GM18873 (cell line): ENCODE data around the gene FLOT1.

ENCODE experiments used
- ATAC-seq: cut with Tn5 transposase; IDR thresholded peaks from one replicate; pipeline ENCODE4 v1.9.1; 2021; ENCODE audit warnings: mild to moderate bottlenecking, moderate library complexity, moderate number of reproducible peaks; ENCODE audit not compliant: unreplicated experiment, low FRiP score

FLOT1 gene

GRCh38 chr6:30683183-30683979 is 59.1 kb downstream of the FLOT1 start:
- no peak for ATAC-seq

- ATAC-seq: peak; percentile 37
These were observed 60.1 kb downstream of the FLOT1 start for GRCh38 chr6:30682143-30683117.

- no peak for ATAC-seq
These were observed 60.7 kb downstream of the FLOT1 start for GRCh38 chr6:30681766-30682142.

GRCh38 chr6:30679765-30680535 is 62.5 kb downstream of the FLOT1 start:
- ATAC-seq: no peak

- no peak for ATAC-seq
These were observed 63.3 kb downstream of the FLOT1 start for GRCh38 chr6:30678964-30679726.
